Osteoblast (primary cell): ENCODE measurements around the gene GRIK3. TPM values are rescaled to one million over a fixed set of nuclear protein-coding genes. Genes with fewer than 3 reads are reported as not detected.

ENCODE experiments used
- DNase-seq: peaks from one replicate; pipeline ENCODE4 v3.0.0; 2011; ENCODE audit warnings: low spot score, mixed read lengths; ENCODE audit not compliant: insufficient read length; ENCODE audit errors: missing footprints
- H2AFZ ChIP-seq: 2 replicates; pipeline ENCODE4 v1.6.0; 2011; ENCODE audit warnings: mild to moderate bottlenecking, low read length
- H3K27ac ChIP-seq: 2 replicates; pipeline ENCODE4 v1.5.1; 2011; ENCODE audit warnings: mild to moderate bottlenecking, low read depth, low read length, moderate library complexity
- H3K27me3 ChIP-seq: 2 replicates; pipeline ENCODE4 v1.6.0; 2012; ENCODE audit warnings: mild to moderate bottlenecking, control low read depth, inconsistent platforms, low read length, moderate library complexity; ENCODE audit not compliant: insufficient read depth
- H3K36me3 ChIP-seq: 2 replicates; pipeline ENCODE4 v1.5.1; 2011; ENCODE audit warnings: mild to moderate bottlenecking, low read length, control low read depth, moderate library complexity; ENCODE audit not compliant: insufficient read depth
- H3K4me1 ChIP-seq: 2 replicates; pipeline ENCODE4 v1.5.1; 2011; ENCODE audit warnings: mild to moderate bottlenecking, low read length, control low read depth, moderate library complexity; ENCODE audit not compliant: insufficient read depth
- H3K4me2 ChIP-seq: 2 replicates; pipeline ENCODE4 v1.6.0; 2011; ENCODE audit warnings: mild to moderate bottlenecking, low read length; ENCODE audit not compliant: insufficient read depth
- H3K4me3 ChIP-seq: fragments of 200-600 bp; sonication (generic); 3 replicates; pipeline ENCODE4 v1.5.1; 2012; ENCODE audit warnings: mild to moderate bottlenecking, low read length, inconsistent platforms; ENCODE audit not compliant: insufficient read depth
- H3K79me2 ChIP-seq: 2 replicates; pipeline ENCODE4 v1.6.0; 2012; ENCODE audit warnings: mild to moderate bottlenecking, low read length, control low read depth, inconsistent platforms; ENCODE audit not compliant: insufficient read depth
- H3K9me3 ChIP-seq: 2 replicates; pipeline ENCODE4 v1.5.1; 2011; ENCODE audit warnings: low read depth, low read length, control low read depth
- H4K20me1 ChIP-seq: 2 replicates; pipeline ENCODE4 v1.6.0; 2012; ENCODE audit warnings: mild to moderate bottlenecking, low read length, control low read depth; ENCODE audit not compliant: insufficient read depth
- total RNA-seq: library from RNA; depleted of rRNA; stranded (reverse); fragments of >200 nt; gene quantifications from 2 replicates; pipeline ENCODE4 v1.2.3, GENCODE V29; 2012
- TF ChIP-seq, protein P1 (sequence below): IDR thresholded peaks from 2 replicates; pipeline ENCODE4 v1.5.1; 2011; ENCODE audit warnings: mild to moderate bottlenecking, low read depth, low read length, moderate library complexity; ENCODE audit errors: extremely low read depth

GRIK3 gene
- total RNA-seq, 1 donor = not detected

GRCh38 chr1:37017720-37018119, 16.6 kb downstream of the GRIK3 start:
- Histone ChIP-seq H4K20me1 (no peaks in the 10 kb centered on the region), H3K4me2 (no peak overlapping the region), H3K36me3 (no peaks in the 10 kb centered on the region), H3K27me3 (no peaks in the 10 kb centered on the region), H3K27ac (no peak overlapping the region), H3K4me3 (no peak overlapping the region), H3K79me2 (no peaks in the 10 kb centered on the region), H3K9me3 (no peaks in the 10 kb centered on the region), H2AFZ (no peak overlapping the region), H3K4me1 (no peaks in the 10 kb centered on the region)
- TF ChIP-seq, protein P1, sequence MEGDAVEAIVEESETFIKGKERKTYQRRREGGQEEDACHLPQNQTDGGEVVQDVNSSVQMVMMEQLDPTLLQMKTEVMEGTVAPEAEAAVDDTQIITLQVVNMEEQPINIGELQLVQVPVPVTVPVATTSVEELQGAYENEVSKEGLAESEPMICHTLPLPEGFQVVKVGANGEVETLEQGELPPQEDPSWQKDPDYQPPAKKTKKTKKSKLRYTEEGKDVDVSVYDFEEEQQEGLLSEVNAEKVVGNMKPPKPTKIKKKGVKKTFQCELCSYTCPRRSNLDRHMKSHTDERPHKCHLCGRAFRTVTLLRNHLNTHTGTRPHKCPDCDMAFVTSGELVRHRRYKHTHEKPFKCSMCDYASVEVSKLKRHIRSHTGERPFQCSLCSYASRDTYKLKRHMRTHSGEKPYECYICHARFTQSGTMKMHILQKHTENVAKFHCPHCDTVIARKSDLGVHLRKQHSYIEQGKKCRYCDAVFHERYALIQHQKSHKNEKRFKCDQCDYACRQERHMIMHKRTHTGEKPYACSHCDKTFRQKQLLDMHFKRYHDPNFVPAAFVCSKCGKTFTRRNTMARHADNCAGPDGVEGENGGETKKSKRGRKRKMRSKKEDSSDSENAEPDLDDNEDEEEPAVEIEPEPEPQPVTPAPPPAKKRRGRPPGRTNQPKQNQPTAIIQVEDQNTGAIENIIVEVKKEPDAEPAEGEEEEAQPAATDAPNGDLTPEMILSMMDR = no peak
- no peak for DNase-seq

GRCh38 chr1:37016121-37016520, 18.2 kb downstream of the GRIK3 start:
- Histone ChIP-seq H3K4me2 (no peak overlapping the region), H3K36me3 (no peaks in the 10 kb centered on the region), H3K4me1 (no peaks in the 10 kb centered on the region), H3K27ac (no peak overlapping the region), H3K9me3 (no peaks in the 10 kb centered on the region), H3K79me2 (no peaks in the 10 kb centered on the region), H2AFZ (no peak overlapping the region), H3K27me3 (no peaks in the 10 kb centered on the region), H4K20me1 (no peaks in the 10 kb centered on the region), H3K4me3 (no peak overlapping the region)
- TF ChIP-seq, protein P1 = no peak
- DNase-seq = no peak

GRCh38 chr1:37015713-37016112, 18.6 kb downstream of the GRIK3 start:
- TF ChIP-seq, protein P1 = no peak
- Histone ChIP-seq H2AFZ (no peak overlapping the region), H3K27ac (no peak overlapping the region), H3K4me2 (no peak overlapping the region), H3K4me1 (no peaks in the 10 kb centered on the region), H4K20me1 (no peaks in the 10 kb centered on the region), H3K36me3 (no peaks in the 10 kb centered on the region), H3K9me3 (no peaks in the 10 kb centered on the region), H3K4me3 (no peak overlapping the region), H3K27me3 (no peaks in the 10 kb centered on the region), H3K79me2 (no peaks in the 10 kb centered on the region)
- no peak for DNase-seq

DNA sequence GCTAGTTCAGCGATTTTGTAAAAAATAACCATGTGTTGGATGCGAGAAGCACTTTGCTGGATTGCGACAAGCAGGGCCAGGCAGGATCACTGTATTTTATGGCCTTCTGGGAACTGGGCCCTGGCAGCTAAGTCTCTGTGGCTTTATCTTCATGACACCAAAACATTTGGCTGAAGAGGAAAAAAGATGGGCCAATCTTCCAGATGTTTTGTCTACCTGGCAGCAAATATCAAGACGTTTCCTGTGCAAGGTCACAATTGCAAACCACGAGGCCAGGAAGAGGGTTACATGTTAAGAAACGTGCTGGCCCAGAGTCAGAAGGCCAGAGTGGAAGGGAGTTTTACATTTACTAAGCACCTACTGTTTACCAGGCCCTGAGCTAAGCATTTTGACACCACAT, 22.1 kb downstream of the GRIK3 start:
- Histone ChIP-seq H3K4me2 (no peak overlapping the region), H3K9me3 (no peaks in the 10 kb centered on the region), H2AFZ (no peak overlapping the region), H3K36me3 (no peaks in the 10 kb centered on the region), H3K27ac (no peak overlapping the region), H3K27me3 (no peaks in the 10 kb centered on the region), H3K4me3 (no peak overlapping the region), H4K20me1 (no peaks in the 10 kb centered on the region), H3K4me1 (no peaks in the 10 kb centered on the region), H3K79me2 (no peaks in the 10 kb centered on the region)
- TF ChIP-seq, protein P1 = no peak
- DNase-seq = no peak
